ENCODE measurements around the gene GTF2H1.

- no peak for TF ChIP-seq EZH2 (IDR thresholded peaks at IDR 0.05; ENCODE audit: borderline replicate concordance, low read length)
- TF ChIP-seq CTCF (IDR thresholded peaks at IDR 0.05; ENCODE audit: low read length), result no peak
Observed at GRCh38 chr11:18330921-18331320, 8.6 kb downstream of the GTF2H1 start.
